ENCODE data around the gene SCGN. TPM values are rescaled to one million over a fixed set of nuclear protein-coding genes. Genes with fewer than 3 reads are reported as not detected.

SCGN gene
- total RNA-seq, 1 donor from 2014 or later: 1.6 TPM

GRCh38 chr6:25612666-25613065, 39.3 kb upstream of the SCGN start:
- DNase-seq: no peak
- Histone ChIP-seq H3K4me1 (peaks cover 2% of the 10 kb centered on the region), H3K36me3 (peaks cover 10% of the 10 kb centered on the region), H3K9me3 (replicated peaks) (no peaks in the 10 kb centered on the region), H3K27me3 (ENCODE audit: low read depth) (no peaks in the 10 kb centered on the region), H3K4me3 (no peak overlapping the region), H3K27ac (replicated peaks) (no peak overlapping the region)
- intact Hi-C loops (cut with micrococcal nuclease): no loop called here
- TF ChIP-seq CTCF (IDR thresholded peaks at IDR 0.05; ENCODE audit: borderline replicate concordance): no peak

DNA sequence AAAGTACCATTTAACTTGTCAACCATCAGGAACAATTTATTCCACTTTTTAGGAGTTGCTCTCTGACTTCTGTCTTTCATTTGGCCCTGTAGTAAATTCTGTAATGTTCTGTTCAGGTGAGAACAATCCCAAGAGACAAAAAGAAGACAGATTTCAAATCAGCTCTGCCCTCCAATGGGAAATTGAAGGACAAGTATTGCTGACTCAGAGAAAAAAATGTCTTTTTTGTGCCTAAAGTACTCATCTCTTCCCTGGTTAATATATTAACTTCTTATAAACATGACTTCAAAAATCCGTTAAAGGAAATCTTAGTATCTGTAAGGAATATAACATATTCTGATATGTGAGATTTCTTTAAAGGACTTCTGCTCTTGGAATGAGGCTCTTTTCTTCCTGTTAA, 38.6 kb upstream of the SCGN start:
- TF ChIP-seq CTCF (IDR thresholded peaks at IDR 0.05; ENCODE audit: borderline replicate concordance): no peak
- DNase-seq: no peak
- H3K9me3 ChIP-seq (replicated peaks): no peaks in the 10 kb centered on the region
- H3K27ac ChIP-seq (replicated peaks): no peak overlapping the region
- H3K27me3 ChIP-seq (ENCODE audit: low read depth): no peaks in the 10 kb centered on the region
- peaks cover 10% of the 10 kb centered on the region for H3K36me3 ChIP-seq
- intact Hi-C loops (cut with micrococcal nuclease): no loop called here
- H3K4me1 ChIP-seq: no peaks in the 10 kb centered on the region
- no peak overlapping the region for H3K4me3 ChIP-seq

DNA sequence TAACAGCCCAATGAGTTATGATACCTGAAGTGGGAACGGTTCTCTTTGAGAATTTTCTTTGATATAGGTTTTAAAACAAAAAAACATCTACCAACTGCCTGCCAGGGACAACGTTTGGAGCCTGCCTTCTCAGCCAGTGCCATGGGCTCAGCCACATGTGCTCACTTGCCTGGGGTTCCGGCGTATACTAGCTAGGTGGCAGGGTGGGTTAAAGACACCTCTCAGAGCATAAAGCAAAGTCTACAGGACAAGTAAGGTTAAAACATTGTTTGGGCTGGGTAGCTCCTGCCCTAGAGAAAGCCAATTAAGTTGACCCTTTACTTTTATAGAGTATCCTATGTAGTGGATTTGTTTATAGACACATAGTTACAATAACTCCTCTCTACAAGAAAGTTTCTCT, 38.0 kb upstream of the SCGN start:
- DNase-seq: no peak
- H3K4me1 ChIP-seq: no peaks in the 10 kb centered on the region
- H3K4me3 ChIP-seq: no peak overlapping the region
- no peak for TF ChIP-seq CTCF (IDR thresholded peaks at IDR 0.05; ENCODE audit: borderline replicate concordance)
- no peaks in the 10 kb centered on the region for H3K9me3 ChIP-seq (replicated peaks)
- no peaks in the 10 kb centered on the region for H3K27me3 ChIP-seq (ENCODE audit: low read depth)
- H3K27ac ChIP-seq (replicated peaks): no peak overlapping the region
- intact Hi-C loops (cut with micrococcal nuclease): no loop called here
- peaks cover 10% of the 10 kb centered on the region for H3K36me3 ChIP-seq

DNA sequence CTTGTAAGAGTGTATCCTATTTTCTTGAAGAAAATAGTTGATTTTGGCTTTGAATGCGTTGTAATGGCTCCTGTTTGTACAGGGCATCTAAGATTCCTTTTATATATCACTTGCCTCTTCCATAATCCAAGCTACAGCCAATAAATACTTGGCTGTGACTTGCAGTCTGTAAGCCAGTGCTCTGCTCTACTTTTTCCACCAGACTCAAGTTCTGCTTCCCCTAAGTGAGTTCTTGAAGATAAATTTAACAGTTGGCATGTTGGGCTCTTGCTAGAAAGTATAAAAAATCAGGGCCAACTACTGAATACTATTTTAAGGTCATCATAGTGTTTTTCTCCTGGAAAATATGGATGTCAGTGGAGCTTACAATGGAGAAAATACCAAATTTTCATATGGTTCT, 36.5 kb upstream of the SCGN start:
- intact Hi-C loops (cut with micrococcal nuclease): no loop called here
- no peak for DNase-seq
- Histone ChIP-seq H3K36me3 (peaks cover 9% of the 10 kb centered on the region), H3K4me3 (no peak overlapping the region), H3K27me3 (ENCODE audit: low read depth) (no peaks in the 10 kb centered on the region), H3K27ac (replicated peaks) (no peak overlapping the region), H3K4me1 (no peaks in the 10 kb centered on the region), H3K9me3 (replicated peaks) (no peaks in the 10 kb centered on the region)
- no peak for TF ChIP-seq CTCF (IDR thresholded peaks at IDR 0.05; ENCODE audit: borderline replicate concordance)

DNA sequence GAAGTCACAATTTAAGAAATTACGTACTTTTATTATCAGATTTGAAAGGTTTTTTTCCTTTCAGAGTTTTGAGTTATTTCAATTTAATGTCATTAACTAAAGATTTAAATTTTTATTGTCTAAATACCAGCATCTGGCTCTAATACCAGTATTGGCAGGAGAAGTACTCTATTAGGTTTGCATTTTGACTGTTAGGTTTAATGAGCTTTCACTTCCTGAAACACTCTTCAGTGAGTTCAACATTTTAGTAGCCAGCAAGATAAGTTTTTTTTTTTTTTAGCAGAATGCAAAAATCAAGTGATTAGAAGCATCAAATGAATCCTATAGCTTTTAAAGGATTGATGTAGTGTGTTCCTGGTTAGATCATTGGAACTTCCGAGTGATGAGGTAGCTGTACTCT, 34.0 kb upstream of the SCGN start:
- Histone ChIP-seq H3K27me3 (ENCODE audit: low read depth) (no peaks in the 10 kb centered on the region), H3K4me1 (no peaks in the 10 kb centered on the region), H3K9me3 (replicated peaks) (no peaks in the 10 kb centered on the region), H3K36me3 (peaks cover 14% of the 10 kb centered on the region), H3K27ac (replicated peaks) (no peak overlapping the region), H3K4me3 (no peak overlapping the region)
- no peak for TF ChIP-seq CTCF (IDR thresholded peaks at IDR 0.05; ENCODE audit: borderline replicate concordance)
- no peak for DNase-seq
- intact Hi-C loops (cut with micrococcal nuclease): no loop called here

- DNase-seq: no peak
- no peak overlapping the region for H3K27ac ChIP-seq (replicated peaks)
- H3K27me3 ChIP-seq (ENCODE audit: low read depth): no peaks in the 10 kb centered on the region
- no peaks in the 10 kb centered on the region for H3K9me3 ChIP-seq (replicated peaks)
- intact Hi-C loops (cut with micrococcal nuclease): no loop called here
- no peak overlapping the region for H3K4me3 ChIP-seq
- no peaks in the 10 kb centered on the region for H3K4me1 ChIP-seq
- peaks cover 14% of the 10 kb centered on the region for H3K36me3 ChIP-seq
- no peak for TF ChIP-seq CTCF (IDR thresholded peaks at IDR 0.05; ENCODE audit: borderline replicate concordance)
Measured at GRCh38 chr6:25619217-25619616, 32.8 kb upstream of the SCGN start.

Measured in left ventricle myocardium inferior (tissue), 1 donor.